GM18861 (cell line): ENCODE results near the gene LRRC15.

Experiments
- ATAC-seq: cut with Tn5 transposase; IDR thresholded peaks from one replicate; pipeline ENCODE4 v1.9.1; 2021; ENCODE audit not compliant: unreplicated experiment

The LRRC15 gene

GRCh38 chr3:194305356-194306108, 64.0 kb downstream of the LRRC15 start:
- ATAC-seq: no peak
